Activated T-helper 1 cell treated with anti-CD3 and anti-CD28 coated beads, Interleukin-12 subunit alpha, Interleukin-12 subunit beta, Interleukin-2, Interleukin-4 antibody, amounts not matched to agents 30 ng/mL and 10 ng/mL and 1 ng/mL, durations not matched to agents 14 hours and 24 hours and 36 hours (primary cell): ENCODE data around the gene IRS1. TPM values are rescaled to one million over a fixed set of nuclear protein-coding genes. Genes with fewer than 3 reads are reported as not detected.

Experiments
- DNase-seq: peaks from one replicate; pipeline ENCODE4 v3.0.0; 2021; ENCODE audit warnings: low spot score
- H3K27ac Mint-ChIP-seq: one replicate; pipeline ENCODE4 v1.8.0; 2021; ENCODE audit warnings: mild to moderate bottlenecking, mixed read lengths
- H3K27me3 Mint-ChIP-seq: one replicate; pipeline ENCODE4 v1.8.0; 2022; ENCODE audit warnings: mild to moderate bottlenecking, moderate library complexity, mixed read lengths; ENCODE audit not compliant: insufficient read depth
- H3K36me3 Mint-ChIP-seq: one replicate; pipeline ENCODE4 v1.8.0; 2021; ENCODE audit warnings: low read depth, mixed read lengths
- H3K4me1 Mint-ChIP-seq: one replicate; pipeline ENCODE4 v1.8.0; 2021; ENCODE audit warnings: low read depth, mixed read lengths
- H3K4me3 Mint-ChIP-seq: one replicate; pipeline ENCODE4 v1.8.0; 2021; ENCODE audit warnings: mild to moderate bottlenecking, moderate library complexity, mixed read lengths
- H3K9me3 Mint-ChIP-seq: one replicate; pipeline ENCODE4 v1.8.0; 2021; ENCODE audit warnings: mixed read lengths
- intact Hi-C: fragments of 100-400 bp; cut with micrococcal nuclease; formaldehyde crosslinking; loops from one replicate; pipeline ENCODE4 v1.15.1; 2024
- total RNA-seq: library from RNA; stranded (reverse); gene quantifications from 2 replicates; pipeline ENCODE4 v1.2.3, GENCODE V29; 2022

IRS1 gene
- total RNA-seq, 1 donor from 2014 or later = 3.8 TPM

- DNase-seq = no peak
- intact Hi-C loops = loop anchor here (5.0 kb wide), 1 partner anchor 42 kb away; no protein-coding TSS in a partner anchor
- no peaks in the 10 kb centered on the region for H3K36me3 Mint-ChIP-seq
- H3K27ac Mint-ChIP-seq = no peak overlapping the region
- H3K4me3 Mint-ChIP-seq = no peak overlapping the region
- peaks cover 14% of the 10 kb centered on the region for H3K27me3 Mint-ChIP-seq
- H3K9me3 Mint-ChIP-seq = no peaks in the 10 kb centered on the region
- peaks cover 22% of the 10 kb centered on the region for H3K4me1 Mint-ChIP-seq
Measured at GRCh38 chr2:226694586-226695284, 104.9 kb downstream of the IRS1 start.

- Mint-ChIP-seq H3K9me3 (no peaks in the 10 kb centered on the region), H3K27me3 (peaks cover 14% of the 10 kb centered on the region), H3K4me3 (no peak overlapping the region), H3K4me1 (peaks cover 22% of the 10 kb centered on the region), H3K36me3 (no peaks in the 10 kb centered on the region), H3K27ac (no peak overlapping the region)
- no peak for DNase-seq
- intact Hi-C loops = loop anchor here (5.0 kb wide), 1 partner anchor 42 kb away; no protein-coding TSS in a partner anchor
Measured at GRCh38 chr2:226694149-226694548, 105.5 kb downstream of the IRS1 start.

- no peak for DNase-seq
- intact Hi-C loops = loop anchor here (5.0 kb wide), 1 partner anchor 41 kb away; no protein-coding TSS in a partner anchor
- Mint-ChIP-seq H3K27me3 (peaks cover 19% of the 10 kb centered on the region), H3K36me3 (no peaks in the 10 kb centered on the region), H3K27ac (no peak overlapping the region), H3K9me3 (peaks cover under 1% of the 10 kb centered on the region), H3K4me1 (peaks cover 22% of the 10 kb centered on the region), H3K4me3 (no peak overlapping the region)
Measured at GRCh38 chr2:226693521-226693920, 106.1 kb downstream of the IRS1 start.

DNA sequence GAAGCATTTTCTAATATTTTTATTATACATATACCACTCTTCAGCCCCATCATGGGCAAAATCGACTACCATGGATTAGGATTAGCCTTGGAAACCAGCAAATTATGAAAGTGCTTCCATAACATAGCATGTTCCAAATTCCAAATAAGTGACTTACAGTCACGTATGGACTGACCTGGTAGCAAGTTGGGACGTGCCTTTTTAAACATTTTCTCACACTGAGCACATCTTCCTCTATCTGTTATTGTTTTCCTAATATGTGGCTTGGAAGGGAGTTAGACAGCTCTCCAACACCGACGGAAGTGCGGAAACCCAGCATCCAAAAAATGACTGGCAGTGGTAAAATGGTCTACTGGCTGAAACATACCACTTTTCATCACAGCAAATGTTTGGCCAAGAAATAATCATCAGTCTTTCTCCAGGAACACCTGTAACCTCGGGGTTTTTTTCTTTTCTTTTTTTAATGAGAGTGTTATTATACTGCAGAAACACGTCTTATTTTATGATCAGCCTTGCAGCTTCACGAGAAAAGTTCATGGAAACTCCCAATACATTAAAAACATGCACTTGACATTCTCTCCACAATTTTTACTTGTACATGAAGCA is 107.0 kb downstream of the IRS1 start:
- peaks cover 7% of the 10 kb centered on the region for H3K9me3 Mint-ChIP-seq
- no peak for DNase-seq
- H3K4me3 Mint-ChIP-seq = no peak overlapping the region
- peaks cover 22% of the 10 kb centered on the region for H3K27me3 Mint-ChIP-seq
- no peak overlapping the region for H3K27ac Mint-ChIP-seq
- peaks cover 22% of the 10 kb centered on the region for H3K4me1 Mint-ChIP-seq
- intact Hi-C loops = loop anchor here (5.0 kb wide), 1 partner anchor 40 kb away; no protein-coding TSS in a partner anchor
- H3K36me3 Mint-ChIP-seq = no peaks in the 10 kb centered on the region

DNA sequence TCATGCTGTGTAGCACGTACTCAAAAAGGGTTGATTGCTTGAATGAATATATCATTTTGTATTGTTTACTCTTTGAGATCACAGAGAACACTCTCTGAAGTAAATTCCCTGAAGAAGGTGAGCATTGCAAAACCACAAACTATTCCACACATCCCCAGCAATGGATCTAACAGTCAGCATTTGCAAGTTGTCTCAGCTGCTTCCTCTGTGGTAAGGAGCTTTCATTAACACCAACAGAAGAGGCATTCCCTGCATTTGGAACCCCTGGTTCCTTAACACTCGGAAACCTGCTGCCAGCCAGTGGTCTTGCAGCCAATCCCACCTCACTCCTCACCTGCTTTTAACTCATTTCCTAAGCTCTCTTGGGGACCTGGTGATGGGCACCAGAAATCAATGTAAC is 108.4 kb downstream of the IRS1 start:
- intact Hi-C loops = loop anchor here (5.0 kb wide), 1 partner anchor 39 kb away; no protein-coding TSS in a partner anchor
- H3K4me1 Mint-ChIP-seq = peaks cover 22% of the 10 kb centered on the region
- H3K9me3 Mint-ChIP-seq = peaks cover 7% of the 10 kb centered on the region
- DNase-seq = no peak
- H3K4me3 Mint-ChIP-seq = no peak overlapping the region
- no peaks in the 10 kb centered on the region for H3K36me3 Mint-ChIP-seq
- H3K27ac Mint-ChIP-seq = no peak overlapping the region
- H3K27me3 Mint-ChIP-seq = peaks cover 22% of the 10 kb centered on the region

GRCh38 chr2:226690461-226691024 is 109.1 kb downstream of the IRS1 start:
- Mint-ChIP-seq H3K4me3 (no peak overlapping the region), H3K27ac (no peak overlapping the region), H3K27me3 (peaks cover 22% of the 10 kb centered on the region), H3K9me3 (peaks cover 7% of the 10 kb centered on the region), H3K36me3 (no peaks in the 10 kb centered on the region), H3K4me1 (peaks cover 22% of the 10 kb centered on the region)
- no peak for DNase-seq
- intact Hi-C loops = loop anchor here (5.0 kb wide), 1 partner anchor 38 kb away; no protein-coding TSS in a partner anchor

DNA sequence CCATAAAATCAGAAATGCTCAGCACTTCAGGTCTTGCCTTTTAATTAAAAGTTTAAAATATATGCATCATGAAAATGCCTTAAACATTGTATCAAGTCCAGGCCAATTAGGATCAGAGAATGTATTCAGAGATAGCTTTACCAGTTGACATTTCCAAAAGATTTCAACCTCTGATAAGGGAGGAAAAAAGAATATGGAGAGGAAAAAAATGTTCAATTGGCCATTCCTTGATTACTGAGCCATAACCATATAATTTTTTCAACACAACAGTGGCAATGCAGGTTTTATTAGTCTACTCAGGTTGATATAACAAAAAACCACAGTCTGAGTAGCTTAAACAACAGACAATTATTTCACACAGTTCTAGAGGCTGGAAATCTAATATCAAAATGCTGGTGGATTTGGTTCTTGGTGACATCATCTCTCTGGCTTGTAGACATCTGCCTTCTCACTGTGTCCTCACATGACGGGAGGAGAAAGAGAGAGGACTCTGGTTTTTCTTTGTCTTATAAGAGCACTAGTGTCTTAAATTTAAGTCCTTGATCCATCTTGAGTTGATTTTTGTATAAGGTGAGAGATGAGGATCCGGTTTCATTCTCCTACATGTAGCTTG is 111.9 kb downstream of the IRS1 start:
- intact Hi-C loops = no loop called here
- Mint-ChIP-seq H3K36me3 (no peaks in the 10 kb centered on the region), H3K9me3 (peaks cover 7% of the 10 kb centered on the region), H3K4me1 (peaks cover 23% of the 10 kb centered on the region), H3K27me3 (peaks cover 26% of the 10 kb centered on the region), H3K27ac (no peak overlapping the region), H3K4me3 (no peak overlapping the region)
- DNase-seq = no peak

- H3K4me3 Mint-ChIP-seq = no peak overlapping the region
- H3K4me1 Mint-ChIP-seq = peaks cover 6% of the 10 kb centered on the region
- no peak for DNase-seq
- no peaks in the 10 kb centered on the region for H3K36me3 Mint-ChIP-seq
- H3K9me3 Mint-ChIP-seq = peaks cover 7% of the 10 kb centered on the region
- peaks cover 20% of the 10 kb centered on the region for H3K27me3 Mint-ChIP-seq
- no peak overlapping the region for H3K27ac Mint-ChIP-seq
- intact Hi-C loops = no loop called here
Measured at GRCh38 chr2:226684563-226684959, 115.1 kb downstream of the IRS1 start.

GRCh38 chr2:226683944-226684562 is 115.6 kb downstream of the IRS1 start:
- Mint-ChIP-seq H3K4me3 (no peak overlapping the region), H3K36me3 (no peaks in the 10 kb centered on the region), H3K4me1 (peaks cover 6% of the 10 kb centered on the region), H3K27ac (no peak overlapping the region), H3K27me3 (peaks cover 20% of the 10 kb centered on the region), H3K9me3 (peaks cover 7% of the 10 kb centered on the region)
- no peak for DNase-seq
- intact Hi-C loops = no loop called here

DNA sequence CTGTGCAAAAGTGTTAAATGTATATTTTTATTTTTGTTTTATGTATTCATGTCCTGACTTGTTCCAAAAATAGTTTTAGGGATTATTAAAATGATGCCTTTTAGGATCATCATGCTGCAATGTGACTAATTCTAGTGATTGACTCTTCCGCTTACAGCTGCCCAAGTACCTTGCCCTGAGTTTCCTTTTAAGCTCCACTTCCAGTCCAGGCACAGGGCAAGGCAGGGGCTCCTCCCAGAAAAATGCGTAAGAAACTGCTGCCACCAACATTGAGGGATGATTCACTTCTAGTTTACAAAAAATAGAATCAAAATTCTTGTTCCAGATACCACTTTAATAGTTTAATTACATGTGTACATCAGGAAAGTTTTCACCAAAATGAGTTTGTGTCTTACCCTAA is 116.4 kb downstream of the IRS1 start:
- H3K9me3 Mint-ChIP-seq = peaks cover 4% of the 10 kb centered on the region
- peaks cover 12% of the 10 kb centered on the region for H3K27me3 Mint-ChIP-seq
- intact Hi-C loops = no loop called here
- H3K4me3 Mint-ChIP-seq = no peak overlapping the region
- no peaks in the 10 kb centered on the region for H3K36me3 Mint-ChIP-seq
- no peak for DNase-seq
- no peak overlapping the region for H3K27ac Mint-ChIP-seq
- H3K4me1 Mint-ChIP-seq = peaks cover 6% of the 10 kb centered on the region
